Measurements from ENCODE around the gene RAVER2. TPM values are rescaled to one million over a fixed set of nuclear protein-coding genes. Genes with fewer than 3 reads are reported as not detected.

RAVER2 gene
- total and polyA plus RNA-seq, 10 of the 15 experiments (the other 5 are each of a cell fraction or from before 2014, with no cell fraction given) = 0.09 to 0.59 (median 0.41) TPM; not detected in 2

DNA sequence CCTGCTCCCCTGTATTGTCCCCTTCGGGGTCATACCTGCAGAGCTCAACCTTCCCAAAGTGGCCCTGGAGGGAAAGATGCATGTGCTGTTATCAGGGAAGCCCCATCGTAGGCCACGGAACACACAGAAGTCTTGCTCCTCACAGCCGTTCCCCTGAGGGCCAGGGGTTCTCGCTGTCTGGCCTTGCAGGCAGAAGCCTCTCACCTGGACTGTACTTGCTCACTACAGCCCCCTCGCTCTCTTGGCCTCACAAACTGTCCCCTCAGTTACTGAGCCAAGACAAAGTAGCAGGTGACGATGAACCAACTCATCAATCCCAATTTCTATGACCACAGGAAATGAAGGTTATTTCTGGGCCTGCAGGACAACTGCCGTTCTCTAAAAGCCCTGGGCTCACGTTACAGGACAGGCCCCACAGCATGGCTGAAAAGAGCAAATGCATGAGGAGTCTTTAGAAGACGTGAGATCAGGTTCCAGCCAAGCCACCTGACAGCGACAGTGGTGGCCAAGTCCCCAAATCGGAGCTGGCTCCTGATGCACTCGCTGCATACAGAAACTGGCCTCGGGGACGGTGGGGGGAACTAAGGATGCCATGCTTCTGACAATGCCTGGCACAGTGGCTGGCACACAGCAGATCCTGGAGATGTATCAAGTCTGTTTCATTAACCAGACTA lies 95.0 kb downstream of the RAVER2 start (continued):
- no peak for TF ChIP-seq NRF1 (conservative IDR thresholded peaks at IDR 0.05; ENCODE audit: low read depth, low read length)
- no peak for TF ChIP-seq RAD21 (IDR thresholded peaks at IDR 0.05; ENCODE audit: insufficient read depth, low read depth, low read length)
- TF ChIP-seq FOS (IDR thresholded peaks at IDR 0.05; ENCODE audit: borderline replicate concordance, extremely low read depth, insufficient read length) = no peak

DNA sequence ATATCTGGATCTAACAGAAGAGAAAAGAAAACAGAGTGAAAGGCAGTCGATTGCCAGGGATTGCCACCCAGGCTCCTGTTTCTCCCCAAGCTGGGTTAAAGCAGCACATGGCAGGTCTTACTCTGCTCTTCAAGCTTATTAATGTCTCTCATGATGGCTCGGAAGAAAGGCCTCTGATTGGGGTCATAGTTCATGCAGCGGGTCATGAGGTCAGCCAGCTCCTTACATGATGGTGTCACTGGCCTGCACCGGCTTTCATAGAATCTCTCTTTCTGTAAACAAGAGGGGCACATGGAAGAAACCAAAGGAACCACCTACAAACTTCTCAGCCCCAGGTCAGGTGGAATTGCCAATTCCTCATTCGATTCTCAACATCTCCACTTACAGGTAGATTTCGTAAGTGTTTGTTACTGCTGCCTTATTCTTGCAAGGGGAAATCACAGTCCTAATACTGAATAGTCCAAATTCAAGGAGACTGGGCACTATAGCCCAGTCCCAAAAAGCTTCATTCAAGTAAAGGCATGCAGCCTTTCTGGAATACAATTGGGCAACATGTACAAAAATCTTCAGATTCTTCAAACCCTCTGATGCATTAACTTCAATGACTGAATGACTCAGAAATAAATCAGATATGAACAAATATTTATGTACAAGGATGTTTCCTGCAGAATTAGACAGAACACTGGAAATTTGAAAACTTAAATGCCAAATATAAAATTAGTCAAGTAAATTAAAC lies 96.6 kb downstream of the RAVER2 start:
- in situ Hi-C loops (cut with MboI) = no loop called here
- FAIRE-seq = no peak
- SMC1A ChIA-PET (ENCODE audit: uncharacterized antibody, unreplicated experiment) = no interaction called here

More for the DNA sequence above, 96.6 kb downstream of the RAVER2 start:
- DNase-seq (ENCODE audit: low read depth, low spot score) (no peak), ATAC-seq (no peak)
- no peak overlapping the region for H3K9ac ChIP-seq (ENCODE audit: control insufficient read depth, insufficient read depth, low read length)
- no peak overlapping the region for H3K27ac ChIP-seq (ENCODE audit: control insufficient read depth, insufficient read depth)
- no peaks in the 10 kb centered on the region for H3K9me3 ChIP-seq (replicated peaks; ENCODE audit: control insufficient read depth, insufficient read depth, low read length)
- WGBS (ENCODE audit: insufficient coverage, insufficient replicate concordance, low lambda C conversion rate, missing lambda C conversion rate) = 86% methylated on average over 6 of the region's 6 CpGs
- POLR2A ChIA-PET = no interaction called here
- no peak for TF ChIP-seq CEBPB (IDR thresholded peaks at IDR 0.05; ENCODE audit: borderline replicate concordance in 1 of 2, low read depth in 2 of 2, low read length in 2 of 2)
- TF ChIP-seq SMARCA5 (IDR thresholded peaks at IDR 0.05) = no peak
- no peak for TF ChIP-seq NRF1 (conservative IDR thresholded peaks at IDR 0.05; ENCODE audit: low read depth, low read length)
- no peak for TF ChIP-seq RAD21 (IDR thresholded peaks at IDR 0.05; ENCODE audit: insufficient read depth, low read depth, low read length)
- no peak for TF ChIP-seq MEF2A (IDR thresholded peaks at IDR 0.05; ENCODE audit: insufficient read depth, low read depth, low read length)
- no peak for TF ChIP-seq KLF5 (IDR thresholded peaks at IDR 0.05; ENCODE audit: partially characterized antibody)
- TF ChIP-seq NFYB (IDR thresholded peaks at IDR 0.05; ENCODE audit: insufficient read depth, low read depth, low read length) = no peak
- TF ChIP-seq NFIC (IDR thresholded peaks at IDR 0.05; ENCODE audit: low read depth, low read length) = no peak
- intact Hi-C loops (cut with micrococcal nuclease; ENCODE audit: unreplicated experiment) = no loop called here
- CTCF ChIA-PET = no interaction called here
- RAD21 ChIA-PET (ENCODE audit: unreplicated experiment) = no interaction called here
- no peak overlapping the region for H3K4me3 ChIP-seq
- no peak overlapping the region for H2AFZ ChIP-seq (ENCODE audit: control insufficient read depth, low read depth, low read length)
- no peaks in the 10 kb centered on the region; the same call in 1 of the 2 replicates for H4K20me1 ChIP-seq (ENCODE audit: control insufficient read depth, insufficient read depth)
- no peaks in the 10 kb centered on the region for H3K27me3 ChIP-seq (replicated peaks in 1 of 2; ENCODE audit: control insufficient read depth in 2 of 2, insufficient read depth in 2 of 2, low read length in 1 of 2)
- H3K4me2 ChIP-seq (ENCODE audit: control insufficient read depth, insufficient read depth) = no peak overlapping the region
- peaks cover 12 to 52% of the 10 kb centered on the region in 2 experiments for H3K36me3 ChIP-seq (ENCODE audit: control insufficient read depth in 2 of 2, insufficient read depth in 2 of 2, low read length in 1 of 2)
- no peaks in the 10 kb centered on the region for H3K79me2 ChIP-seq (ENCODE audit: control insufficient read depth, insufficient read depth, low read length)
- peaks cover 7% of the 10 kb centered on the region for H3K4me1 ChIP-seq (ENCODE audit: control insufficient read depth, insufficient read depth, low read length)
- no TSS peak for BruUV-seq (replicated peaks)

Data from GM12878 (cell line).